GM21447 (cell line): ENCODE data around the gene PCGF5.
"Not testable (repeated sequence)": the region's sequence is repeated elsewhere in the genome, so short reads cannot be mapped to it uniquely, and the experiment has no call there.

ENCODE experiments used
- ATAC-seq: cut with Tn5 transposase; IDR thresholded peaks from one replicate; pipeline ENCODE4 v1.9.1; 2021; ENCODE audit not compliant: unreplicated experiment

The PCGF5 gene

DNA sequence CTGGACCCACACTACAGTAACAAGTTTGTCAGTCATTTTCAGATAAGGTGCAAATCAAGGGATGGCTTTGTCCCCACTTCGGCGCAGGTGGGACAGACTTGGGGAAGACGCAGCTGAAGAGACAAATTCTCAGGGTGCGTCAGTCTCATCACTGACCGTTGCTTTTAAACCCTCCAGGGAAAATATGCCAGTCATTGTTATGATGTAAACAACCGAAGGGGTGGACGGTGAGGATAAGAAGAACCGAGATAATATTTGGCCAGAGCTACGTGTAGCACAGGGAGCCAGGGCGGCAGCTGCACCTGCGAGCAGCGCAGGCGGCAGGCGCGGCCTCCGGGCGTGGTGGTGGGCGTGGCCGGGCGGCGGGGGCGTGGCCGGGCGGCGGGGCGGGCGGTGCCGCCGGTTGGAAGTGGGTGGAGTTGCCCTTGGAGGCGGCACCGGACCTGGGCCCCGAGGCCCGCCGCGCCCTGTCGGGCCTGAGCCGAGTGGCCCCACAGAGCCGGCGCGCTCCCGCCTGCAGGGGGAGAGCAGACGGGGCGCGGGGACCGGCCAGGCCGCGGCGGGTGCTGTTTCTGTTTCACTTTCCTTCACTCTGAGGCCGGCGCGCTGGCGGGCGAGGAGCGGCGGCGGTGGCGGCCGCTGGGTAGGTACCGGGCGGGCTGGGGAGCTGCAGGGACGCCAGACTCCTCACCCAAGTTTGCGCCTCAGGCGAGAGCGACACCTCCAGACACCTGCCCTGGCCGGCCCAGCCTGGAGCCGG, at the start of gene PCGF5:
Gene PCGF5, plus strand, starts transcription at position 470 of the 760 bp plus-strand sequence. CDS start 2,209 bp downstream, outside the sequence.
- ATAC-seq, result peak; percentile 87

DNA sequence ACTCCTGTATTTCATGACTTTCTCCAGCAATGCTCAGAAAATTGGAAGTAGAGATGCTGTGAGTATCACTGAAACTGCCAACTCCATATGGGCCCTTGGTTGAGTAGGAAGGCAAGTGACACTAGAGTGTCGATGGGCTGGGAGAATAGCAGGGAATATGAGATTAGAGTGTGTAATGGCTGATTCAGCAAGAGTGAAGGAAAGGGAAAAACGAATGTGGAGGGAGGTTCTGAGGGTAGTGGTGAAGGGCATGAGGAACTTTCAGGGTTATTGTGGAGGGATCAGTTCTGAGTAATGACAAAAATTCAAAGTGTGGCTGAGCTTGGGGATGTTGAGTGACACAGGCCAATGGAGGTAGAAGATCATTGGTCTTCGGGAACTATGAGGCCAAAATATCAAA, 49.0 kb upstream of the PCGF5 start:
- no peak for ATAC-seq

DNA sequence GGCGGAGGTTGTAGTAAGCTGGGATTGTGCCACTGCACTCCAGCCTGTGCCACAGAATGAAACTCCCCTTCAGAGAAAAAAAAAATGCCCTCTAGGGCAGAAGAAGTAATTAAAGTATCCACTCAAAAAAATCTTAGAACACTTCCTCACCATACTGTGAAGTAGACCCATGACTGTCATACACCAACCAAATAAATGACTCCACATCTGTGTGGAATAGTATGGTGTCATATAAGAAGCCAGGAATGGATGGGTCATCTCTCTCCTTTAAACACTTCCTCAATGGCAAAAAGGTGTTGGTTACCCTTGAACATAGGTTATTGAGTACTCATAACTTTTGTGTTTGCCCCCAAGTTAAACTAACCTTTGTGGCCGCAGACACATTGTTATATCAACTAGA, 48.1 kb upstream of the PCGF5 start:
- ATAC-seq, result no peak

DNA sequence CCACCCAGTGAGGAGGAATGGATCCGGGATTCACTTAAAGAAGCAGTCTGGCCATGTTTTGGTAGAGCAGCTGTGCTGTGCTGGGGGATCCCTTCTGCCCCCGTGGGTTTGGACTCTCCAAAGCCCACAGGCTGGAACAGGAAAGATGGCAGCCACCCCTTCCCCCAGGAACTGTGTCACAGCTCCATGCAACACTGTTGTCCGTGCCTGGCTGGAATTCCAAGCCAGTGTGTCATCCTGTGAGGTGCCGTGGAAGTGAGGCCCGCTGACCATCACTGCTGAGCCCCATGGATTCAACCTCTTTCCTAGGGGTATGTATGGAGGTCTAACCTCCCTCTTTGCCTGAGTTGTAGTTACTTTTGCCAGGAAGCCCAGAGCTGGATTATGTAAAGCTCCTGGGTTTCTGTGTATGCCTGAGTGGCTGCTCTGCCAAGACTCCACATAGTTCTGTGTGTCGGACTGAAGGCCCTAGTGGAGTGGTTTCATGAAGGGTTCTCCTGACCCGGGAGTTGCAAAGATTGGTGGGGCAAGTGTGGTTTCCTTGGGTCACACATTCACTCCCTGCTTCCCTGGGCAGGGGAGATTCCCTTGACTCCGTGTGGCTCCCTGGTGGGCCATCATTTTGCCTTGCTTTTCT, 35.1 kb upstream of the PCGF5 start:
- ATAC-seq, result no peak

DNA sequence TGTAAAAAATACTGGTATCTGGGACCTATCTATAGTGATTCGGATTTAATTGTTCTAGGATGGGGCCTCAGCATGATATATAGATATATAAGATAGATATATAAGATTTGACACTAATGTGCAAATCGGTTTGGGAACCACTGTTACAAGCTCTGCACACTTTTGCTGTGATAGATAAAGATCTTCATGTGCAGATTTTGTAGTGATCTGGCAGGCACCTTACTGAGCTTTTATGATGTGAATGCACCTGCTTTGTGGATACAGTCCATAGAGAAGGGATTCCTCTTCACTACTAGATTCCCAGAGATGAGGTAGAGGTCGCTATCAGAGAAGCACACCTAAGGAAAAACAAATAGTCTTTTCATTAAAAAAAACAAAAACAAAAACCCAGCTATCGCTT, 33.3 kb upstream of the PCGF5 start:
- no peak for ATAC-seq

DNA sequence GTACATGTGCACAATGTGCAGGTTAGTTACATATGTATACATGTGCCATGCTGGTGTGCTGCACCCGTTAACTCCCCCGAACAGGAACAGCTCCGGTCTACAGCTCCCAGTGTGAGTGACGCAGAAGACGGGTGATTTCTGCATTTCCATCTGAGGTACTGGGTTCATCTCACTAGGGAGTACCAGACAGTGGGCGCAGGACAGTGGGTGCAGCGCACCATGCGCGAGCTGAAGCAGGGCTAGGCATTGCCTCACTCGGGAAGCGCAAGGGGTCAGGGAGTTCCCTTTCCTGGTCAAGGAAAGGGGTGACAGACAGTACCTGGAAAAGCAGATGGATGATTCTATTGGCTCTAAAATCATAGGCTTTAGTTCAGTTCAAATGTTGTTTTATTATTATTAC, 32.5 kb upstream of the PCGF5 start:
- not testable (repeated sequence) for ATAC-seq

DNA sequence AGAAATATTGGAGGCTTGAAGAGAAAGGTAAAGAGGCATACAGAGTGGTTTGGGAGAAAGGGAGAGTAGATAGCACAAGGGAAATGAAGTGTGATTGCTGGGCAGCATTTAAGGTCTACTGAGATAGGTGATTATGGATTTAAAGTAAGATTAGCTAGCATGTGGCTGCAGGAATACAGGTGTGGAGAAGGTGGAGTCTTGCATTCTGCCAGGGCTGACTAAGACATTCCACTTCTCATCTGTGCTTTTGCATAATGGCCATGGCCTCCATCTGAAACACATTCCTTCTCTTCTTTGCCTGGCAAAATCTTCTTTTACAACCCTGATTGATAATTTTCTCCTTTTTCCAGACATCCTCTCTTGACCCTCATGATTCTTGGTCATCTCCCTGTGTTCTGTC, 31.6 kb upstream of the PCGF5 start:
- no peak for ATAC-seq

DNA sequence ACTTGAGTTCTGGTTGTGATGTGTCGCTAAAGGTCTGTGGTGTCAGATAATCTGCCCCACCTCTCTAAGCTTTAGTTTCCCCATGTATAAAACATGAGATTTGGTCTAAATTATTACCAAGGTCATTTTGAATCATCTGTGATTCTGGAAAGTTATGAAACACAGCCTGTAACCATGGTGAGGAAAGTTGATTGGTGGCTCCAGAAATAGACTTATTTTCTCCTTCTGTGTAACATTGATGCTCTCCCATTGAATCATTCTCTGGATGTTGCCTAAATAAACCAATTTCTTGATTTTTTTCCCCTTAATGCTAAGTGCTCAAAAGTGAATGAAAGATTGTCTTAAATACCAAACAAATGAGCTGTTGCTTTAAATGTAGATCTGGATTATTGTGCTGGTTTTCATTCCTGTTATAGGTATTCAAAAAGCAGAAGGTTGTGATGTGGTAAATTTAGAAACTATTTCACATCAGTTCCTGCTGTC, 30.0 kb upstream of the PCGF5 start:
- ATAC-seq, result no peak

DNA sequence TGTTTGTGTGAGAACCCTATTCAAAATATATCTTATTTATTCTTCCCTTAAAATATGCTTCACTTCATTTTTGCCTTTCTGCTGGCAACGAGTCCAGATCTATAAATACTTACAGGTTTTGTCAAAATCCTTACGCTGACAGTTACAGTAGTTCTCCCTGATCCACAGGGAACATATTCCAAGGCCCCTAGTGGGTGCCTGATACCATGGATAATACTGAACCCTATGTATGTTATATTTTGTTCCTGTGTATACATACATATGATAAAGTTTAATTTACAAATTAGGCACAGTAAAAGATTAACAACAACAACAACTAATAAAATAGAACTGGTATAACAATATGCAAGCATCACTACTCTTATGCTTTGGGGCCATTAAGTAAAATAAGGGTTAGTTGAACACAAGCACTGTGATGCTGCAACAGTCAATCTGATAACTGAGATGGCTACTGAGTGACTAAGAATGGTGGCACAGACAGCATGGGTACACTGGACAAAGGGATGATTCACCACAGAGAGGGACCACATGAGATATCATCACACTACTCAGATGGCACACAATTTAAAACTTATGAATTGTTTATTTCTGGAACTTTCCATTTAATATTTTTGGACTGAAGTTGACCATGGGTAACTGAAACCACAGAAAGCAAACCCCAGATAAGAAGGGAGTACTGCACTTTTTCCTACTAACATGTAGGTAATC, 29.4 kb upstream of the PCGF5 start:
- peak; percentile 62 for ATAC-seq

DNA sequence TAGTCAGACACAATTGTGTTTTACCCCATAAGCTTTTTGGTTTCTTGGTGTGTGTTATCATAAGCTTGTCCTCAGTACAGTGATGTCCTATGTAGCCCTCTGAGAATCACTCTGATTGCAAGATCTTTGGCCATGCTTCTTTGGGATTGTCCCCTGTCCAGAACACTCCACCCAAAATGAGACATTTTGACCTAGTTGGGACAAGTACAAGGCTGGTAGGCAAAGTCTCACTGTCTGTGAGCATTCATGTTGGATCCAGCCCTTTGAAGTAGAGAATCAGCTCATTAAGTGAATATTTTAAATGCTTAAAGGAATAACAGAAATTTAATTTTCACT, 28.9 kb upstream of the PCGF5 start:
- ATAC-seq, result no peak

DNA sequence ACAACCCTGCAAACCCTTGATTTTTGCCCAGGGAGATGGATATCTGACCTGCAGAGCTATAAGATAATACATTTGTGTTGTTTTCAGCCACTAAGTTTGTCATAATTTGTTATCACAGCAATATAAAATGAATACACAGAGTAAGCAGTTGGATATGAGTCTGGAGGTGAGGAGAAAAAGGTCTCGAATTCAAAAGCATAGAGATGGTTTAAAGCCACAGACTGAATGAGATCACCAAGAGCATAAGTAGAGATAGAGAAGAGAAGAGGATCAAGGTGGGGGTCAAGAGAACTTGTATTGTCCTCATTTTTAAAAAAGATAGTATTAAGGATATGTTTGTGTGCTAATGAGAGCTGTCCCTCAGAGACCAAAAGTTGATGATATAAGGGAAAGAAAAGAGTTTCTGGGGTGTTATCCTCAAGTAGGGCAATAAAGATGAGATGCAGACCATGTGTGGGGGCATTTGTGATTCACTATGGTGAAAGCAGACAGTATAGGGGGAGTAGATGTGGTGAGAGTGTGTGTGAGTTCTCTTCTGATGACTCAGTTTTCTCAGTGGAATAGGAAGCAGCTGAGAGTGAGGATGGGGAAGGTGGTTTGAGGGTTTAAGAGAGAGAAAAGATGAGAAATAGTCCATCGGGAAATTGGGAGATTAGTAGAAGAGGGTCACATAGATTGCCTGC, 25.8 kb upstream of the PCGF5 start:
- no peak for ATAC-seq

DNA sequence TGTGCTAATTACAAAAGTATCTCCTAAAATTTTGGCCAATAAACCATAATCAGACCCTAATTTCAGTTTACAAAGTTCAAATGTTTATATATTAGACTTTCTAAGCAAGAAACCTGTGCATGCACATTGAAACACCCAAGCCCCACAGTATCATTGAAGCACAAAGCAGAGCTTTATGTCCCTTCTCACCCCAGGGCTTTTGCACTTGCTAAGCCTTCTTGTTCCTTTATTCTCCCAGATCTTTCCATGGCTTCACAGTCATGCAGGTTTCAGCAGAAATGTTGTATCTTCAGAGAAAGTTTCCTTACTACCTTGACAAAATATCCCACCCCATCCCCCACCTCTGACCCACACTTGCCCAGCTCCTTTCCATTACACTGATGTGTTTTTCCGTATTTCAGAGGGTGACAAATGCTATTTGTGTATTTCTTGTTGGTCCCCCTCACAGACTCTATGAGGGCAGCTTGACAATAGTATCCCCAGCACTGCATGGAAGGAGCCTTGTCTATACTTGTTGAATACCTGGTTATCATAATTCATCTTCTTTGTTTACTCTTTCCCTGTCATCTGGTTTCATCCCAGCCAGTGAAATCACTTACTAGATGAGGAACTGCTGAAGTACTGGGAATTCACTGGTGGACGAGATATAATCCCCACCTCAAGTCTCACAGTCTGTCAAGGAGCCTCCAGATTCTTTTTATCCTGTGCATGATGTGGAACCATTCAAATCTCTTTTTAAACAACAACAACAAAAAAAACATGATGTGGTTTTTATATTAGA, 24.0 kb upstream of the PCGF5 start:
- ATAC-seq, result no peak

DNA sequence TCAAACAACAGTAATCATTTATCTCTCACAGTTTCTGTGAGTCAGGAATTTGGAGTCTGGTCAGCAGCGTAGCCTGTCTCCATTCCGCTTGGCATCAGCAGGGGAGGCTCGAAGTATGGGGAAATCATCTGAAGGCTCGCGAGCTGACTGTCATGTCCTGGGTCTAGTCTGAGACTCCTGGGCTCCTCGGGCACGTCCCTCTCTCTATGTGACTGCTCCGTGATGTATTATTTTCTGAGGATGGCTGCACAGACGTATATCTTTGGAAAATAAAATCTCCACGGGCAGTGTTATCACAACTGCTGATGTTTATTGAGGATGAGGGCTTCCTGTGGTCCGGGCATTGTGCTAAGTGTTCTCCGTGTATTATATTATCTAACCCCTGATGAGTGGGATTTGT, 23.3 kb upstream of the PCGF5 start:
- ATAC-seq, result no peak

DNA sequence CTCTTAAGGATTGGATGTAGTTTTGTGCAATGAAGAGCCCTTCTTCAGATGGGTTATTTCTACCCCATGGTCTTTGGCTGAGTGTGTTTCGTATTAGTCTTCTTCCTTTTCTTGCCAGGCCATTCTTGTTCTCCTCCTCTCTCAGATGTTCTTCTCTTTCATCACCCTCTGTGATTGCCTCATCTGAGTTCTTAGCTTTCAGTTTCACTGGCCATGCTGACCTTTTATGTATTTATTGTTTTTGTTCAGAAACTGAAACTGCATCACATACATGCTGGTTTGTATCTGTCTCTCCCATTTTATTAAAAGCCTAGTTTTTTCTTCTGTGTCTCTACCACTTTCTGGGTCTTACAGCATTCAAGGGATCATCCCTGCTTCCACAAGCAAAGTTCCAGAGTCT, 21.7 kb upstream of the PCGF5 start:
- peak; percentile 75 for ATAC-seq

DNA sequence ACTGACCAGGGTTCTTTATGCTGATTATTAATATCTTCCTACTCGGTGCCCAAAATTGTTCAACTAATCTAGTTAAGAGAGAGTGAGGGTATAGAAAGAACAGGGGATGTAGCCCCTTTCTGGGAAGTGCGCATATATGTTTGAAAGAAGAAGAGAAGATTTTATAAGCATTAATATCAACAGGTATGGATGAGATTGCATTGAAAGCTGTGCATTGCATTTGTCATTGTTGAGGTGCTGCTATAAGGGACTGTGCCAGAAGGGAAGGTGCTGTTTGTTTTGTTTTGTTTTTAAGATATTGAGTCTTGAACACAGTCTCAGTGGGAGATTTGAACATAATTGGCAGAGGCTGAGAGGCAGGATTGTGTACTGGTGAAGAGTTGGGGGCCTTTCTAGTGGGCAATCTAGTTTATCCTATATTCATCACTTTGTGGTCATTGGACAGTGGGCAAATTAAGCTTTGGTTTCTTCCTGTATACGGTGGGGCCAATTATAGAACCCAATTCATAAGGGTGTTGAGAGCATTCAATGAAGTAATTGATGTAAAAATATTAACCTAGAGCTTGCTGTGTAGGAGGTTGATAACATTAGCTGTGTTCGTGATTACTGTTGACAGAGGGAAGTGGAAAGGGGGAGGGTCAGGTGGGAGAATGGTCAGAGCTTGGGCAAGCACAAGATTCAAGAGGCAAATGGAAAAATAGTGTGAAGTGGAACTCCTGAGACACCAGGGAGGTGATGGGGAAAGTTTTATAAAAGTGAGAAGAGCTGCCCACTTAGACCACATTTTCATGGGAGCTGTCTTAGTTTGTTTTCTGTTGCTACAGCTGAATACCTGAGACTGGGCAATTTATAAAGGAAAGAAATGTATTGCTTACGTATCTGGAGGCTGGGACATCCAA, 19.9 kb upstream of the PCGF5 start:
- peak; percentile 25 for ATAC-seq

DNA sequence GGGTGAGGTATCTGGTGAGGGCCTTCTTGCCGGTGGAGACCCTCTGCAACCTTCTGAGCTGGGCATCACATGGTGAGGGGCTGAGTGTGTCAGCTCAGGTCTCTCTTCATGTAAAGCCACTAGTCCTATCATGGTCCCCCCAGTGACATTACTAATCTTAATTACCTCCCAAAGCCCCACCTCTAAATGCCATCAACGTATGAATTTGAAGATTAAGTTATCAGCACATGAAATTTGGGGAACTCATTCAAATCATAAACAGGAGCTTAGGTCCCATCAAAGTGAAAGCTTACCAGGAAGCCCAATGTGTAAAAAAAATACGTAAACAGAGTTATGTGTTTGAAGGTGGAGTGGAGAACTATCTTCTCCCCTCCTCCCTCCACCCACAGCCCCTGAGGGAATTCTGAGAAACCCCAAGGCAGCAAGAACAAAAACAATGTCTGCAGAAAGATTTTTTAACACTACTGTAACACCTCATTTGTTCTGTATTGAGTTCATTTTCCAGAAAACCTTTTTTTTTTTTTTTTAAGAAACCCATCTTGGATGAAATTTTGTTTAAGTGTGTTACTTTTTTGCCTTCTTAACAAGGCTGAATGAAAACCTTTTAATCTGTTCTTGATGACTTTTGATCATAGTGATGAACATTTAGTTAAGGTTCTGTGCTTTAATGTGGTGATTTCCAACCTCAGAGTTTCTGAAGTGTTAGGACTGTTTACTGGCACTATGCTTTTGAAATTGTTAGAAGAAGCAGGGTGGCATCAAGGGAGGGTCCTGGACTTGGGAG, 19.1 kb upstream of the PCGF5 start:
- peak; percentile 47 for ATAC-seq

DNA sequence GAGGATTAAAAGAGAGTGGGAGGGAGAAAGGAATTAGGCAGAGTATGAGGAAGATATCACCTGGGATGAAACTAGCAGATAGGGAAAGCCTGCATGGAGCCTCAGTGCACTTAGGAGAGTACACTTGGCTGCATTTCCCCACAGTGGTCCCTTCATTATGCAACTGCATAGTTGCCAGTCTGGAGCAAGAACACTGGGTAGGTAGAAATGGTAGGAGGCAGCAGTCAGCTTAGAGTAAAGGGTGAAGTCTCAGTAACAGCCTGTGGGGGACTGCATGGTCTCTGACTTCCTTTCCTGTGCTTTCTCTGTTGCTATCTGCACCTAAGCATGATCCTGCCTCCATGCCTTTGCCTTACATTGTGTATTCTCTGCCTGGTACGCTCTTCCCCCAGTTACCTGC, 14.0 kb upstream of the PCGF5 start:
- ATAC-seq, result peak; percentile 53

DNA sequence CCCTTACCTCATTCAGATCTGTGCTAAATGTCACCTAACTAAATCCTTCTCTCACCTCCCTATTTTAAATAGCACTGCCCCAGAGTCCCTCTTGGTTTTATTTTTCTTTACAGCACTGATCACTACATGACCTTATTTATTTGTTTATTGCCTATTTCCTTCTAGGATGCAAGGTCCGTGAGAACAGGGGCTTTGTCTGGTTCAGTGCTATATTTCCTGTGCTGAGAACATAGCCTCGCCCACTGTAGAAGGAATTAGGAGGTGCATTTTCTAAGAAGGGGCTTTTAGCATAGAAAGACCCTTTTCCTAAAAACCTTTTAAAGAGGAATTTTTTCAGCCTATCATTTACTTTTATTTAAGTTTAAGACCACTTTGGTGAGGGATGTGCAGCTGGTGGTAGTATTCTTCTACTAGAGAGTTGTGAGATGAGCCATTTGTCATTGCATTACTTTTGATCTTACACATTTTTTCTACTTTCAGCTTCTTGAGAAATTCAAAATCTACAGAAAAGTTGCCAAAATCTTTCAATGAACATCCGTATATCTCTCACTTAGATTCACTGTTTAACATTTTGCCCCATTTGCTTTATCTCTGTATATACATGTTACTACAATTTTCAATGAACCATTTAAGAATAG, 13.5 kb upstream of the PCGF5 start:
- ATAC-seq, result peak; percentile 6
